GM21723 (cell line): ENCODE results near the gene PAIP2.
"Not testable (repeated sequence)": the region's sequence is repeated elsewhere in the genome, so short reads cannot be mapped to it uniquely, and the experiment has no call there.

Experiments used
- ATAC-seq: cut with Tn5 transposase; IDR thresholded peaks from one replicate; pipeline ENCODE4 v1.9.1; 2021; ENCODE audit warnings: mild to moderate bottlenecking, moderate library complexity; ENCODE audit not compliant: unreplicated experiment

Gene PAIP2

GRCh38 chr5:139407517-139407916 lies 65.9 kb downstream of the PAIP2 start:
- ATAC-seq = no peak

- no peak for ATAC-seq
These were observed 66.5 kb downstream of the PAIP2 start for GRCh38 chr5:139408191-139408590.

- not testable (repeated sequence) for ATAC-seq
These were observed 67.5 kb downstream of the PAIP2 start for GRCh38 chr5:139409116-139409515.

- no peak for ATAC-seq
These were observed 68.7 kb downstream of the PAIP2 start for GRCh38 chr5:139410121-139410992.

GRCh38 chr5:139410993-139411828 lies 69.6 kb downstream of the PAIP2 start:
- no peak for ATAC-seq

GRCh38 chr5:139413153-139413552 lies 71.5 kb downstream of the PAIP2 start:
- ATAC-seq = no peak

GRCh38 chr5:139413963-139414362 lies 72.3 kb downstream of the PAIP2 start:
- no peak for ATAC-seq

GRCh38 chr5:139414581-139415130 lies 73.0 kb downstream of the PAIP2 start:
- no peak for ATAC-seq

- ATAC-seq = no peak
These were observed 73.7 kb downstream of the PAIP2 start for GRCh38 chr5:139415221-139415861.

GRCh38 chr5:139415869-139416268 lies 74.2 kb downstream of the PAIP2 start:
- ATAC-seq = no peak

- ATAC-seq = no peak
These were observed 75.0 kb downstream of the PAIP2 start for GRCh38 chr5:139416651-139417050.

- ATAC-seq = no peak
These were observed 75.6 kb downstream of the PAIP2 start for GRCh38 chr5:139417214-139417613.

GRCh38 chr5:139418793-139419192 lies 77.1 kb downstream of the PAIP2 start:
- no peak for ATAC-seq
